K562 (cell line): ENCODE results near the gene C20orf141. TPM values are rescaled to one million over a fixed set of nuclear protein-coding genes. Genes with fewer than 3 reads are reported as not detected.

Source experiments
- ESRRA ChIP-seq: fragments of 450-650 bp; IDR thresholded peaks from 2 replicates; pipeline ENCODE4 v1.6.1; 2014; ENCODE audit warnings: low read depth, mild to moderate bottlenecking, moderate library complexity, borderline replicate concordance
- FOXK1 ChIP-seq: sonication (generic); formaldehyde crosslinking; IDR thresholded peaks from 2 replicates; pipeline ENCODE4 v1.8.0; 2022; ENCODE audit warnings: missing genetic modification reagents, mild to moderate bottlenecking, borderline replicate concordance
- polyA plus RNA-seq, 8 experiments: library from polyadenylated mRNA; depleted of rRNA in 4 of 8; stranded (reverse) in 5 of 8; unstranded in 3 of 8; fragments of >200 nt; fragmentation: Nextera tagmentation in 2 of 8; fragmentation: Illumina TruSeq in 1 of 8; extraction: Ambion mirVana in 2 of 8; extraction: Trizol in 1 of 8; gene quantifications; 2 replicates each; pipeline versions ENCODE4 v1.2.1 to v1.2.3, GENCODE V29; 2011 to 2014; ENCODE audit warnings: inconsistent platforms in 1 of 8, missing spikeins in 1 of 8
- total RNA-seq, 7 experiments: library from RNA; depleted of rRNA in 6 of 7; stranded (reverse); fragments of >200 nt in 6 of 7; fragmentation: Illumina TruSeq in 2 of 7; extraction: Trizol in 2 of 7; gene quantifications; 2 replicates each; pipeline versions ENCODE4 v1.2.1 to v1.2.3, GENCODE V29; 2011 to 2021; ENCODE audit warnings: low replicate concordance in 1 of 7

Gene C20orf141
- total and polyA plus RNA-seq, 9 of the 15 experiments (the other 6 are each of a cell fraction or from before 2014, with no cell fraction given), result not detected

- TF ChIP-seq FOXK1 (CRISPR knock-in tag) (no peak), ESRRA (no peak)
Observed at GRCh38 chr20:2865101-2865500, 50.3 kb downstream of the C20orf141 start (continued).

Other genes starting within 250 kb of the C20orf141 start
Only the 7 nearest of the 10 such genes appear.
- 168 and 199 TPM in 2 replicates for gene IDH3B, start 150.8 kb upstream of the C20orf141 start, total RNA-seq (2014; rRNA removed)
- gene IDH3B, start 150.8 kb upstream of the C20orf141 start, total RNA-seq (2014; rRNA removed; fragmentation: Illumina TruSeq; extraction: Trizol), result 122 and 130 TPM in 2 replicates
- 130 and 133 TPM in 2 replicates for gene IDH3B, start 150.8 kb upstream of the C20orf141 start, total RNA-seq (2015; rRNA removed; fragmentation: Illumina TruSeq; extraction: Trizol)
- 148 and 157 TPM in 2 replicates for gene IDH3B, start 150.8 kb upstream of the C20orf141 start, total RNA-seq (2021)
- 224 and 343 TPM in 2 replicates for gene IDH3B, start 150.8 kb upstream of the C20orf141 start, polyA plus RNA-seq (2011; rRNA removed)
- 151 and 155 TPM in 2 replicates for gene IDH3B, start 150.8 kb upstream of the C20orf141 start, polyA plus RNA-seq (2014; fragmentation: Illumina TruSeq; extraction: Trizol)
- gene IDH3B, start 150.8 kb upstream of the C20orf141 start, polyA plus RNA-seq (2014; fragmentation: Nextera tagmentation; extraction: Ambion mirVana), result 10 to 100 TPM; 91.7 to 92.3 TPM
- 196 and 222 TPM in 2 replicates for gene IDH3B, start 150.8 kb upstream of the C20orf141 start, polyA plus RNA-seq (2014; rRNA removed)
- gene EBF4, start 122.2 kb upstream of the C20orf141 start, total RNA-seq (2014; rRNA removed), result 0.09 TPM in 1 of 2 replicates, not detected in the other
- gene EBF4, start 122.2 kb upstream of the C20orf141 start, total RNA-seq (2014; rRNA removed; fragmentation: Illumina TruSeq; extraction: Trizol), result not detected in 2 replicates
- not detected in 2 replicates for gene EBF4, start 122.2 kb upstream of the C20orf141 start, total RNA-seq (2015; rRNA removed; fragmentation: Illumina TruSeq; extraction: Trizol)
- gene EBF4, start 122.2 kb upstream of the C20orf141 start, total RNA-seq (2021), result not detected in 2 replicates
- 0.04 TPM in 1 of 2 replicates, not detected in the other for gene EBF4, start 122.2 kb upstream of the C20orf141 start, polyA plus RNA-seq (2011; rRNA removed)
- gene EBF4, start 122.2 kb upstream of the C20orf141 start, polyA plus RNA-seq (2014; fragmentation: Illumina TruSeq; extraction: Trizol), result not detected in 2 replicates
- gene EBF4, start 122.2 kb upstream of the C20orf141 start, polyA plus RNA-seq (2014; fragmentation: Nextera tagmentation; extraction: Ambion mirVana), result not detected
- not detected in 2 replicates for gene EBF4, start 122.2 kb upstream of the C20orf141 start, polyA plus RNA-seq (2014; rRNA removed)
- gene CPXM1, start 14.4 kb upstream of the C20orf141 start, total RNA-seq (2014; rRNA removed), result 0.32 and 0.41 TPM in 2 replicates
- 0.07 and 0.13 TPM in 2 replicates for gene CPXM1, start 14.4 kb upstream of the C20orf141 start, total RNA-seq (2014; rRNA removed; fragmentation: Illumina TruSeq; extraction: Trizol)
- gene CPXM1, start 14.4 kb upstream of the C20orf141 start, total RNA-seq (2015; rRNA removed; fragmentation: Illumina TruSeq; extraction: Trizol), result 0.04 TPM in 1 of 2 replicates, not detected in the other
- gene CPXM1, start 14.4 kb upstream of the C20orf141 start, total RNA-seq (2021), result 0.47 and 0.49 TPM in 2 replicates
- 1.1 and 4.5 TPM in 2 replicates for gene CPXM1, start 14.4 kb upstream of the C20orf141 start, polyA plus RNA-seq (2011; rRNA removed)
- gene CPXM1, start 14.4 kb upstream of the C20orf141 start, polyA plus RNA-seq (2014; fragmentation: Illumina TruSeq; extraction: Trizol), result 0.45 and 0.50 TPM in 2 replicates
- gene CPXM1, start 14.4 kb upstream of the C20orf141 start, polyA plus RNA-seq (2014; fragmentation: Nextera tagmentation; extraction: Ambion mirVana), result not detected
- gene CPXM1, start 14.4 kb upstream of the C20orf141 start, polyA plus RNA-seq (2014; rRNA removed), result 0.28 and 0.37 TPM in 2 replicates
- not detected in 2 replicates for gene TMEM239, start 1.4 kb downstream of the C20orf141 start, total RNA-seq (2014; rRNA removed)
- not detected in 2 replicates for gene TMEM239, start 1.4 kb downstream of the C20orf141 start, total RNA-seq (2014; rRNA removed; fragmentation: Illumina TruSeq; extraction: Trizol)
- not detected in 2 replicates for gene TMEM239, start 1.4 kb downstream of the C20orf141 start, total RNA-seq (2015; rRNA removed; fragmentation: Illumina TruSeq; extraction: Trizol)
- not detected in 2 replicates for gene TMEM239, start 1.4 kb downstream of the C20orf141 start, total RNA-seq (2021)
- gene TMEM239, start 1.4 kb downstream of the C20orf141 start, polyA plus RNA-seq (2011; rRNA removed), result not detected in 2 replicates
- gene TMEM239, start 1.4 kb downstream of the C20orf141 start, polyA plus RNA-seq (2014; fragmentation: Illumina TruSeq; extraction: Trizol), result not detected in 2 replicates
- not detected for gene TMEM239, start 1.4 kb downstream of the C20orf141 start, polyA plus RNA-seq (2014; fragmentation: Nextera tagmentation; extraction: Ambion mirVana)
- gene TMEM239, start 1.4 kb downstream of the C20orf141 start, polyA plus RNA-seq (2014; rRNA removed), result not detected in 2 replicates
- 6.2 and 6.4 TPM in 2 replicates for gene PCED1A, start 25.7 kb downstream of the C20orf141 start, total RNA-seq (2014; rRNA removed)
- 1.5 and 2.0 TPM in 2 replicates for gene PCED1A, start 25.7 kb downstream of the C20orf141 start, total RNA-seq (2014; rRNA removed; fragmentation: Illumina TruSeq; extraction: Trizol)
- 2.4 and 2.9 TPM in 2 replicates for gene PCED1A, start 25.7 kb downstream of the C20orf141 start, total RNA-seq (2015; rRNA removed; fragmentation: Illumina TruSeq; extraction: Trizol)
- gene PCED1A, start 25.7 kb downstream of the C20orf141 start, total RNA-seq (2021), result 8.9 and 9.4 TPM in 2 replicates
- gene PCED1A, start 25.7 kb downstream of the C20orf141 start, polyA plus RNA-seq (2011; rRNA removed), result 7.4 and 20.2 TPM in 2 replicates
- gene PCED1A, start 25.7 kb downstream of the C20orf141 start, polyA plus RNA-seq (2014; fragmentation: Illumina TruSeq; extraction: Trizol), result 4.3 and 5.9 TPM in 2 replicates
- 1 to 10 TPM; 1.6 to 3.2 TPM for gene PCED1A, start 25.7 kb downstream of the C20orf141 start, polyA plus RNA-seq (2014; fragmentation: Nextera tagmentation; extraction: Ambion mirVana)
- gene PCED1A, start 25.7 kb downstream of the C20orf141 start, polyA plus RNA-seq (2014; rRNA removed), result 11.5 and 12.5 TPM in 2 replicates
- 16.7 and 18.7 TPM in 2 replicates for gene VPS16, start 25.8 kb downstream of the C20orf141 start, total RNA-seq (2014; rRNA removed)
- 7.0 and 11.3 TPM in 2 replicates for gene VPS16, start 25.8 kb downstream of the C20orf141 start, total RNA-seq (2014; rRNA removed; fragmentation: Illumina TruSeq; extraction: Trizol)
- 13.8 and 15.3 TPM in 2 replicates for gene VPS16, start 25.8 kb downstream of the C20orf141 start, total RNA-seq (2015; rRNA removed; fragmentation: Illumina TruSeq; extraction: Trizol)
- 22.4 and 24.7 TPM in 2 replicates for gene VPS16, start 25.8 kb downstream of the C20orf141 start, total RNA-seq (2021)
- 18.0 and 35.5 TPM in 2 replicates for gene VPS16, start 25.8 kb downstream of the C20orf141 start, polyA plus RNA-seq (2011; rRNA removed)
- 14.0 and 15.4 TPM in 2 replicates for gene VPS16, start 25.8 kb downstream of the C20orf141 start, polyA plus RNA-seq (2014; fragmentation: Illumina TruSeq; extraction: Trizol)
- 10 to 100 TPM in 1 of 2 experiments, 1 to 10 TPM in 1; 6.8 to 10.2 TPM for gene VPS16, start 25.8 kb downstream of the C20orf141 start, polyA plus RNA-seq (2014; fragmentation: Nextera tagmentation; extraction: Ambion mirVana)
- gene VPS16, start 25.8 kb downstream of the C20orf141 start, polyA plus RNA-seq (2014; rRNA removed), result 19.2 and 19.6 TPM in 2 replicates
- gene PTPRA, start 58.5 kb downstream of the C20orf141 start, total RNA-seq (2014; rRNA removed), result 28.0 and 30.9 TPM in 2 replicates
- 27.1 and 30.2 TPM in 2 replicates for gene PTPRA, start 58.5 kb downstream of the C20orf141 start, total RNA-seq (2014; rRNA removed; fragmentation: Illumina TruSeq; extraction: Trizol)
- 26.4 and 26.5 TPM in 2 replicates for gene PTPRA, start 58.5 kb downstream of the C20orf141 start, total RNA-seq (2015; rRNA removed; fragmentation: Illumina TruSeq; extraction: Trizol)
- 36.3 and 38.3 TPM in 2 replicates for gene PTPRA, start 58.5 kb downstream of the C20orf141 start, total RNA-seq (2021)
- gene PTPRA, start 58.5 kb downstream of the C20orf141 start, polyA plus RNA-seq (2011; rRNA removed), result 75.5 and 80.5 TPM in 2 replicates
- 59.4 and 78.9 TPM in 2 replicates for gene PTPRA, start 58.5 kb downstream of the C20orf141 start, polyA plus RNA-seq (2014; fragmentation: Illumina TruSeq; extraction: Trizol)
- gene PTPRA, start 58.5 kb downstream of the C20orf141 start, polyA plus RNA-seq (2014; fragmentation: Nextera tagmentation; extraction: Ambion mirVana), result 1 to 10 TPM; 3.4 to 6.2 TPM
- gene PTPRA, start 58.5 kb downstream of the C20orf141 start, polyA plus RNA-seq (2014; rRNA removed), result 29.4 and 36.2 TPM in 2 replicates